GM12878 (cell line): ENCODE data around the gene HLA-G. TPM values are rescaled to one million over a fixed set of nuclear protein-coding genes. Genes with fewer than 3 reads are reported as not detected.

ENCODE experiments used
- ATAC-seq: fragments of 200-7000 bp; cut with Tn5 transposase; 3 replicates; pipeline ENCODE4 v1.9.1; 2020; ENCODE audit warnings: mild to moderate bottlenecking, moderate library complexity
- BruUV-seq: library from RNA; stranded (reverse); fragments of 400-500 nt; replicated peaks from 2 replicates; lab custom pipeline; 2021; lab: Mats Ljungman, UMichigan
- CTCF ChIA-PET: fragments of 300-600 bp; sonication (Branson Sonifier 250); formaldehyde crosslinking; extraction: SDS; loops from one replicate; lab custom pipeline; 2021; ENCODE audit warnings: inconsistent platforms; lab: Yijun Ruan, JAX
- POLR2A ChIA-PET: fragments of 350-600 bp; formaldehyde crosslinking; extraction: SDS; loops from one replicate; lab custom pipeline; 2021; ENCODE audit warnings: inconsistent platforms; lab: Charles Lee
- RAD21 ChIA-PET: fragments of 300-600 bp; sonication (Branson Sonifier 250); formaldehyde crosslinking; loops from one replicate; lab custom pipeline; 2023; ENCODE audit warnings: antibody characterized with exemption; ENCODE audit not compliant: unreplicated experiment; lab: Charles Lee
- SMC1A ChIA-PET: fragments of 300-600 bp; sonication (Branson Sonifier 250); formaldehyde crosslinking; loops from one replicate; lab custom pipeline; 2023; ENCODE audit not compliant: unreplicated experiment, uncharacterized antibody; lab: Charles Lee
- DNase-seq: peaks from one replicate; pipeline ENCODE4 v3.0.0-alpha.2; 2011; ENCODE audit warnings: low read depth, low spot score
- FAIRE-seq: peaks from 3 replicates; lab custom pipeline; 2011; peaks lifted over from hg19 to GRCh38; lab: Jason Lieb, UNC
- H2AFZ ChIP-seq: 2 replicates; pipeline ENCODE4 v1.6.0; 2011; ENCODE audit warnings: low read depth, low read length, control low read depth; ENCODE audit not compliant: control insufficient read depth
- H3K27ac ChIP-seq: 2 replicates; pipeline ENCODE4 v1.5.1; 2011; ENCODE audit warnings: control low read depth; ENCODE audit not compliant: control insufficient read depth, insufficient read depth
- H3K27me3 ChIP-seq, 2 experiments: replicated peaks in 1 of 2; 2 replicates each; pipeline versions ENCODE4 v1.6.0 to v1.6.1; 2011; ENCODE audit warnings: low read length in 1 of 2; ENCODE audit not compliant: control insufficient read depth in 2 of 2, insufficient read depth in 2 of 2
- H3K36me3 ChIP-seq, 2 experiments: 2 replicates each; pipeline ENCODE4 v1.5.1; 2011; ENCODE audit warnings: low read length in 1 of 2; ENCODE audit not compliant: control insufficient read depth in 2 of 2, insufficient read depth in 2 of 2
- H3K4me1 ChIP-seq: 2 replicates; pipeline ENCODE4 v1.6.1; 2011; ENCODE audit warnings: mild to moderate bottlenecking, low read length, moderate library complexity, mixed read lengths; ENCODE audit not compliant: control insufficient read depth, insufficient read depth
- H3K4me2 ChIP-seq: 2 replicates; pipeline ENCODE4 v1.6.0; 2011; ENCODE audit warnings: control low read depth; ENCODE audit not compliant: control insufficient read depth, insufficient read depth
- H3K4me3 ChIP-seq: fragments of 200-600 bp; sonication (generic); 2 replicates; pipeline ENCODE4 v1.5.1; 2016
- H3K79me2 ChIP-seq: 2 replicates; pipeline ENCODE4 v1.6.0; 2011; ENCODE audit warnings: low read length; ENCODE audit not compliant: control insufficient read depth, insufficient read depth
- H3K9ac ChIP-seq: 2 replicates; pipeline ENCODE4 v1.8.0; 2011; ENCODE audit warnings: low read length, control low read depth, mixed read lengths; ENCODE audit not compliant: control insufficient read depth, insufficient read depth
- H3K9me3 ChIP-seq: replicated peaks from 3 replicates; pipeline ENCODE4 v1.5.1; 2011; ENCODE audit warnings: mild to moderate bottlenecking, low read length; ENCODE audit not compliant: control insufficient read depth, insufficient read depth
- H4K20me1 ChIP-seq: 2 replicates; pipeline ENCODE4 v1.6.0; 2011; ENCODE audit not compliant: control insufficient read depth, insufficient read depth
- ATF7 ChIP-seq: fragments of 450-650 bp; IDR thresholded peaks from 2 replicates; pipeline ENCODE4 v1.6.1; 2016; ENCODE audit warnings: low read depth, mild to moderate bottlenecking
- CBX5 ChIP-seq: sonication (generic); IDR thresholded peaks from 2 replicates; pipeline ENCODE4 v1.6.1; 2016; ENCODE audit warnings: low read depth, moderate library complexity, mild to moderate bottlenecking, inconsistent platforms
- CHD1 ChIP-seq: IDR thresholded peaks from 2 replicates; pipeline ENCODE4 v1.6.1; 2012; ENCODE audit warnings: low read depth, low read length, improper control_type of control experiment
- IKZF2 ChIP-seq, 2 experiments: fragments of 450-650 bp; IDR thresholded peaks; 2 replicates each; pipeline ENCODE4 v1.6.1; 2017; ENCODE audit warnings: mild to moderate bottlenecking in 2 of 2, moderate library complexity in 2 of 2
- PAX8 ChIP-seq: fragments of 450-650 bp; IDR thresholded peaks from 2 replicates; pipeline ENCODE4 v1.6.1; 2017; ENCODE audit warnings: mild to moderate bottlenecking, moderate library complexity
- PML ChIP-seq: IDR thresholded peaks from 2 replicates; pipeline ENCODE4 v1.6.1; 2012; ENCODE audit warnings: low read length, inconsistent platforms
- POU2F2 ChIP-seq: IDR thresholded peaks from 3 replicates; pipeline ENCODE4 v1.6.1; 2011; ENCODE audit warnings: low read depth, mild to moderate bottlenecking, low read length, borderline replicate concordance
- RAD51 ChIP-seq: fragments of 450-650 bp; IDR thresholded peaks from 2 replicates; pipeline ENCODE4 v1.6.1; 2016; ENCODE audit warnings: moderate library complexity, mild to moderate bottlenecking, inconsistent platforms
- SP1 ChIP-seq: IDR thresholded peaks from one replicate; pipeline ENCODE4 v1.6.1; 2011; ENCODE audit warnings: low read depth, low read length
- WRNIP1 ChIP-seq: IDR thresholded peaks from 2 replicates; pipeline ENCODE4 v1.6.1; 2011; ENCODE audit warnings: low read depth, low read length, improper control_type of control experiment, borderline replicate concordance
- ZNF384 ChIP-seq: IDR thresholded peaks from 2 replicates; pipeline ENCODE4 v1.6.1; 2012; ENCODE audit warnings: low read depth, mild to moderate bottlenecking, low read length, improper control_type of control experiment, borderline replicate concordance
- WGBS: methylation state at CpG from one replicate; pipeline ENCODE4 v1.1.6; 2016; ENCODE audit warnings: low lambda C conversion rate; ENCODE audit not compliant: insufficient replicate concordance, insufficient coverage; ENCODE audit errors: missing lambda C conversion rate; 5-methylcytosine and 5-hydroxymethylcytosine counted together
- in situ Hi-C: fragments of 300-500 bp; cut with MboI; formaldehyde crosslinking; loops from 9 replicates; pipeline ENCODE4 v1.14.3; 2018; ENCODE audit warnings: mixed read lengths
- intact Hi-C: fragments of 100-400 bp; cut with micrococcal nuclease; formaldehyde crosslinking; loops from one replicate; pipeline ENCODE4 v1.14.2; 2022; ENCODE audit not compliant: unreplicated experiment
- polyA plus RNA-seq, 11 experiments: library from polyadenylated mRNA; depleted of rRNA in 4 of 11; unstranded in 6 of 11; stranded (reverse) in 5 of 11; fragments of >200 nt; fragmentation: Nextera tagmentation in 4 of 11; fragmentation: Illumina TruSeq in 1 of 11; extraction: Ambion mirVana in 4 of 11; extraction: Trizol in 1 of 11; gene quantifications; 1 replicate in 1 of 11; 2 replicates in 10 of 11; pipeline versions ENCODE4 v1.2.1 to v1.2.3, GENCODE V29; 2011 to 2016; ENCODE audit warnings: inconsistent platforms in 2 of 11, missing spikeins in 2 of 11, low read depth in 1 of 11
- total RNA-seq, 4 experiments: library from RNA; depleted of rRNA in 3 of 4; stranded (reverse); fragments of >200 nt in 3 of 4; fragmentation: Illumina TruSeq in 1 of 4; extraction: Trizol in 1 of 4; gene quantifications; 2 replicates each; pipeline versions ENCODE4 v1.2.1 to v1.2.3, GENCODE V29; 2013 to 2021
- TF ChIP-seq, protein P1 (sequence below): fragments of 450-650 bp; formaldehyde crosslinking; IDR thresholded peaks from 2 replicates; pipeline ENCODE4 v1.4.0; 2022; ENCODE audit warnings: mild to moderate bottlenecking, moderate library complexity
- TF ChIP-seq, protein P2 (sequence below): IDR thresholded peaks from 2 replicates; pipeline ENCODE4 v1.6.1; 2011; ENCODE audit warnings: low read depth, mild to moderate bottlenecking, low read length, moderate library complexity, borderline replicate concordance; ENCODE audit errors: extremely low read depth
- TF ChIP-seq, protein P3 (sequence below): IDR thresholded peaks from 2 replicates; pipeline ENCODE4 v1.6.1; 2012; ENCODE audit warnings: improper control_type of control experiment, low read depth, low read length; ENCODE audit not compliant: insufficient replicate concordance

Gene HLA-G
- total and polyA plus RNA-seq, 10 of the 15 experiments (the other 5 are each of a cell fraction or from before 2014, with no cell fraction given): 0.10 to 2.9 (median 1.3) TPM; not detected in 5

DNA sequence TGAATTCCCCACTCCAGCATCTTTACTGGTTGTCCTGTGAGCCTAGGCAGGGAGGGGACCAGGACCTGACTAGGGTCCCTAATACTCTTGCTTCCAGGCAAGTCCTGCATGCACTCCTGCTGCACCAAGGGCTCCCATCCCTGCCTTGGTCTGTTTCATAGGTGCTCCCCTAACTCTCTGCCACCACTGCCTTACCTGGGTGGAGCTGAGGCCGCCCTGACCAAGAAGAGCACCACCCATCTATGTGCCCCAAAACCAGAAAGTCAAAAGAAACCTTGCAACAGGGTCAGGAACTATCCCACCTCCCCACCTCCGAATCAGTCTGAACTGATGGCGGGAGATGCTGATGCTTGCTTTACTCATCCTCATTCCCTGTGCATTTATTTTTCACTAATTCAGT lies 23.6 kb downstream of the HLA-G start (continued):
- TF ChIP-seq, protein P1, sequence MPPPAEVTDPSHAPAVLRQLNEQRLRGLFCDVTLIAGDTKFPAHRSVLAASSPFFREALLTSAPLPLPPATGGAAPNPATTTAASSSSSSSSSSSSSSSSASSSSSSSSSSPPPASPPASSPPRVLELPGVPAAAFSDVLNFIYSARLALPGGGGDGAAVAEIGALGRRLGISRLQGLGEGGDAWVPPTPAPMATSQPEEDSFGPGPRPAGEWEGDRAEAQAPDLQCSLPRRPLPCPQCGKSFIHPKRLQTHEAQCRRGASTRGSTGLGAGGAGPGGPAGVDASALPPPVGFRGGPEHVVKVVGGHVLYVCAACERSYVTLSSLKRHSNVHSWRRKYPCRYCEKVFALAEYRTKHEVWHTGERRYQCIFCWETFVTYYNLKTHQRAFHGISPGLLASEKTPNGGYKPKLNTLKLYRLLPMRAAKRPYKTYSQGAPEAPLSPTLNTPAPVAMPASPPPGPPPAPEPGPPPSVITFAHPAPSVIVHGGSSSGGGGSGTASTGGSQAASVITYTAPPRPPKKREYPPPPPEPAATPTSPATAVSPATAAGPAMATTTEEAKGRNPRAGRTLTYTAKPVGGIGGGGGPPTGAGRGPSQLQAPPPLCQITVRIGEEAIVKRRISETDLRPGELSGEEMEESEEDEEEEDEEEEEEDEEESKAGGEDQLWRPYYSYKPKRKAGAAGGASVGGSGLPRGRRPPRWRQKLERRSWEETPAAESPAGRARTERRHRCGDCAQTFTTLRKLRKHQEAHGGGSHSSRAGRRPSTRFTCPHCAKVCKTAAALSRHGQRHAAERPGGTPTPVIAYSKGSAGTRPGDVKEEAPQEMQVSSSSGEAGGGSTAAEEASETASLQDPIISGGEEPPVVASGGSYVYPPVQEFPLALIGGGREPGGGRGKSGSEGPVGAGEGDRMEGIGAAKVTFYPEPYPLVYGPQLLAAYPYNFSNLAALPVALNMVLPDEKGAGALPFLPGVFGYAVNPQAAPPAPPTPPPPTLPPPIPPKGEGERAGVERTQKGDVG (CRISPR knock-in tag): no peak
- no peak for TF ChIP-seq RAD51
- TF ChIP-seq IKZF2 (IDR thresholded peaks at IDR 0.05): no peak

DNA sequence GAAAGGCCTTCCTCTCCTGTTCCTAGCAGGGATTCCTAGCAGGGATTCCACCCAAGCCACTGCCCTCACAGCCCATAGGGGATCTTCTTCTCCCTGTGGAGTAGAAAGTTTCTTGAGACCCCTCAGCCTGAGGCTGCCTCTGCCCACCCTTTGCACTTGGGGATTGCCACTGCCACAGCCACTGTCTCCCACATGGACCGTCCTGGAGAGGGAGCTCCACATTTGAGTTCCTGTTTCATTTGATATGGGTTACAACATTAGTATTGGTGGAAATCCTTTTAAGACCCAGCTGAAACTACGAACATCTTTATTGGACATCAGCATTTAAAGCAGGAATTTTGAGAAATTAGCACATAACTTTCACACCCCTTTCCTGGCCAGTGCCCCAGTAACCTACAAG lies 25.6 kb downstream of the HLA-G start:
- ChIA-PET POLR2A (interaction anchor here (0.7 kb wide), 1 partner anchor 114 kb away, joined by 3 read pairs; no protein-coding TSS in a partner anchor), SMC1A (interaction anchor here (0.5 to 4.5 kb wide), 4 partner anchors 114 to 290 kb away, joined by 3 to 29 read pairs (median 8); no protein-coding TSS in a partner anchor), RAD21 (interaction anchor here (1.1 to 1.2 kb wide), 2 partner anchors 160 to 161 kb away, joined by 3 read pairs; no protein-coding TSS in a partner anchor), CTCF (interaction anchor here (0.8 to 6.5 kb wide), 3 partner anchors 114 to 186 kb away, joined by 3 to 52 read pairs (median 16); no protein-coding TSS in a partner anchor)
- Histone ChIP-seq H3K27ac (no peak overlapping the region), H3K9me3 (no peaks in the 10 kb centered on the region), H3K36me3 (no peaks in the 10 kb centered on the region), H3K27me3 (peaks cover 1 to 3% of the 10 kb centered on the region in 2 experiments; a peak in 1 of 4 replicates), H3K9ac (no peak overlapping the region), H3K4me2 (no peak overlapping the region), H3K4me3 (no peak overlapping the region), H3K79me2 (no peaks in the 10 kb centered on the region), H3K4me1 (no peaks in the 10 kb centered on the region), H2AFZ (no peak overlapping the region), H4K20me1 (no peaks in the 10 kb centered on the region)
- FAIRE-seq: no peak
- no peak for DNase-seq
- BruUV-seq: no TSS peak
- TF ChIP-seq PML (no peak), CBX5 (no peak), SP1 (no peak), POU2F2 (no peak), PAX8 (no peak), ZNF384 (no peak), WRNIP1 (no peak), CHD1 (no peak), ATF7 (no peak)
- TF ChIP-seq, protein P2, sequence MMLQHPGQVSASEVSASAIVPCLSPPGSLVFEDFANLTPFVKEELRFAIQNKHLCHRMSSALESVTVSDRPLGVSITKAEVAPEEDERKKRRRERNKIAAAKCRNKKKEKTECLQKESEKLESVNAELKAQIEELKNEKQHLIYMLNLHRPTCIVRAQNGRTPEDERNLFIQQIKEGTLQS: no peak
- TF ChIP-seq, protein P3, sequence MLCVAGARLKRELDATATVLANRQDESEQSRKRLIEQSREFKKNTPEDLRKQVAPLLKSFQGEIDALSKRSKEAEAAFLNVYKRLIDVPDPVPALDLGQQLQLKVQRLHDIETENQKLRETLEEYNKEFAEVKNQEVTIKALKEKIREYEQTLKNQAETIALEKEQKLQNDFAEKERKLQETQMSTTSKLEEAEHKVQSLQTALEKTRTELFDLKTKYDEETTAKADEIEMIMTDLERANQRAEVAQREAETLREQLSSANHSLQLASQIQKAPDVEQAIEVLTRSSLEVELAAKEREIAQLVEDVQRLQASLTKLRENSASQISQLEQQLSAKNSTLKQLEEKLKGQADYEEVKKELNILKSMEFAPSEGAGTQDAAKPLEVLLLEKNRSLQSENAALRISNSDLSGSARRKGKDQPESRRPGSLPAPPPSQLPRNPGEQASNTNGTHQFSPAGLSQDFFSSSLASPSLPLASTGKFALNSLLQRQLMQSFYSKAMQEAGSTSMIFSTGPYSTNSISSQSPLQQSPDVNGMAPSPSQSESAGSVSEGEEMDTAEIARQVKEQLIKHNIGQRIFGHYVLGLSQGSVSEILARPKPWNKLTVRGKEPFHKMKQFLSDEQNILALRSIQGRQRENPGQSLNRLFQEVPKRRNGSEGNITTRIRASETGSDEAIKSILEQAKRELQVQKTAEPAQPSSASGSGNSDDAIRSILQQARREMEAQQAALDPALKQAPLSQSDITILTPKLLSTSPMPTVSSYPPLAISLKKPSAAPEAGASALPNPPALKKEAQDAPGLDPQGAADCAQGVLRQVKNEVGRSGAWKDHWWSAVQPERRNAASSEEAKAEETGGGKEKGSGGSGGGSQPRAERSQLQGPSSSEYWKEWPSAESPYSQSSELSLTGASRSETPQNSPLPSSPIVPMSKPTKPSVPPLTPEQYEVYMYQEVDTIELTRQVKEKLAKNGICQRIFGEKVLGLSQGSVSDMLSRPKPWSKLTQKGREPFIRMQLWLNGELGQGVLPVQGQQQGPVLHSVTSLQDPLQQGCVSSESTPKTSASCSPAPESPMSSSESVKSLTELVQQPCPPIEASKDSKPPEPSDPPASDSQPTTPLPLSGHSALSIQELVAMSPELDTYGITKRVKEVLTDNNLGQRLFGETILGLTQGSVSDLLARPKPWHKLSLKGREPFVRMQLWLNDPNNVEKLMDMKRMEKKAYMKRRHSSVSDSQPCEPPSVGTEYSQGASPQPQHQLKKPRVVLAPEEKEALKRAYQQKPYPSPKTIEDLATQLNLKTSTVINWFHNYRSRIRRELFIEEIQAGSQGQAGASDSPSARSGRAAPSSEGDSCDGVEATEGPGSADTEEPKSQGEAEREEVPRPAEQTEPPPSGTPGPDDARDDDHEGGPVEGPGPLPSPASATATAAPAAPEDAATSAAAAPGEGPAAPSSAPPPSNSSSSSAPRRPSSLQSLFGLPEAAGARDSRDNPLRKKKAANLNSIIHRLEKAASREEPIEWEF: no peak
- 45% methylated on average over 2 of the region's 2 CpGs for WGBS
- in situ Hi-C loops (no loop called here), intact Hi-C loops (no loop called here)
- ATAC-seq: no peak
